Glomerular endothelial cell (primary cell): ENCODE results near the gene TTC14. TPM values are rescaled to one million over a fixed set of nuclear protein-coding genes. Genes with fewer than 3 reads are reported as not detected.

Experiments used
- DNase-seq: peaks from one replicate; pipeline ENCODE4 v3.0.0-alpha.2; 2011; ENCODE audit warnings: low read depth, low spot score; ENCODE audit errors: extremely low read depth
- total RNA-seq: library from RNA; depleted of rRNA; stranded (reverse); fragments of >200 nt; gene quantifications from 2 replicates; pipeline ENCODE4 v1.2.3, GENCODE V29; 2015

The TTC14 gene
- total RNA-seq, 1 donor from 2014 or later, result 37.6 TPM

- no peak for DNase-seq
Observed at GRCh38 chr3:180626844-180627243, 24.9 kb downstream of the TTC14 start.

GRCh38 chr3:180630371-180630770 lies 28.4 kb downstream of the TTC14 start:
- DNase-seq, result no peak

DNA sequence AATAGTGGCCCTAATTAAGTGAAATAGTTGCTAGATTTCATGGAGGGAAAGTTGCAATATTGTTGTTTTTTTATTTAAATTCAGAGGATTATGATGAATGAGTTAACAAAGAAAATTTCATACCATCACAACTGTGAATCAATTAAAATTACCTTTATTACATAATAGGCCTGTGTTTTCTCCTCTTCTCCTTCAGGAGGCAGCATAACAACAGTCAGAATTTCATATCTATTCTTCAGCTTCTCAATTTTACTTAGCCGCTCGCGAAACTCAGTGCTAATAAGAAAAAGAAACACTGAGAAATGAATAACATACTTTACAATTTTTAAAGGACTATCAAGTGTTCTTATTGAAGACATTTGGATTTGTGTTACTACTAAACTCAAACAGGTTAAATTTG lies 29.4 kb downstream of the TTC14 start:
- no peak for DNase-seq

- DNase-seq, result no peak
Observed at GRCh38 chr3:180633722-180634121, 31.8 kb downstream of the TTC14 start.

DNA sequence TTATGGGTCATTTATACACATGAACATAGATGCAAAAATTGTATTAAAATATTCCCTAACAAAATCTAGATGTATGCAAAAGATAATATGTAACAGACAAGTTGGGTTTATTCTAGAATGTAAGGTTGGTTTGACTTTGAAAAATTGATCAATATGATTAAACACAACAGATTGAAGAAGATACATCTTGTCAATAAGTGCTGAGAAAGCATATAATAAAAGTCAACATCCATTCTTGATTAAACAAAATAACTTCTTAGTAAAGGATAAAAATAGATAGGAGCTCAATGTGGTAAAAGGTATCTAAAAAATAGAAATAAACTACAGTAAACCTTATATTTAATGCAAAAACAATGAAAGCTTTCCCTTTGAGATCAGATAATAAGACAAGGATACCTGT lies 39.0 kb downstream of the TTC14 start:
- no peak for DNase-seq

GRCh38 chr3:180646187-180646790 lies 44.3 kb downstream of the TTC14 start:
- no peak for DNase-seq

DNA sequence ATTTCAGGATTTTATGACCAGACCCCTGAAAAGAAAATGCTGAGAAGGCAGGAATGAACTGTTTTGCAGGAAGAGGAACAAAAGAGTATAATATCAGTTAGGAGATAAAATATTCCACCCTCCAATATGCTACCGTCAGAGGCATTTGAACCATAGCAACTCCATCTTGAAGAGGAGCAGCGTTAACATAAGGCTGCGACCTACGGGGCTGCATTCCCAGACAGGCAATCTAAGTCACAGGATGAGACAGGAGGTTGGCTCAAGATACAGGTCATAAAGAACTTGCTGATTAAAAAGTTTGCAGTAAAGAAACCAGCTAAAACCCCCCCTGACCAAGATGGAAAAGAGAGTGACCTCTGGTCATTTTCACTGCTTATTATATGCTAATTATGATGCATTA lies 54.4 kb downstream of the TTC14 start:
- no peak for DNase-seq

- no peak for DNase-seq
Observed at GRCh38 chr3:180657094-180657493, 55.1 kb downstream of the TTC14 start.

Other genes with a start within 250 kb of the TTC14 start
- 0.06 TPM in 1 of 2 replicates, not detected in the other for gene CCDC39, start 77.3 kb downstream of the TTC14 start, total RNA-seq